Fibroblast of upper back skin (primary cell): ENCODE data around the gene SHBG.
"Not testable (repeated sequence)": the region's sequence is repeated elsewhere in the genome, so short reads cannot be mapped to it uniquely, and the experiment has no call there.

Source experiments
- DNase-seq: peaks from one replicate; pipeline ENCODE4 v3.0.0-alpha.2; 2013

SHBG gene

DNA sequence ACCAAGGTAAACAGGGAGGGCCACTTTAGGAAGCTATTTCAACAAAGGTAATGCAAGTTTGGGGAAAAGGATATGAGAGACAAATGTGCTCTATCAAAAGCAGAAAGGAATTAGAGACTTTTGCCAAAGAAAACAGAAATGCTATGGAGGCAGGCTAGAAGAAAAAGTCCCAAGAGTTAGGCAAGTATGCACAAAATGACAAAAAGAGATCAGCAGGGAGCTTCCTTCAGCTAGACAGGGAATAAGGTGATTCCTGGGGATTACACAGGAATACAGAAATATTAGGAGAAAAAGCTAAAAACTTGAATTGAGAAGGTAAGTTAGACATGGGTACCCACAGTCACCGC lies 17.7 kb upstream of the SHBG start:
- no peak for DNase-seq

DNA sequence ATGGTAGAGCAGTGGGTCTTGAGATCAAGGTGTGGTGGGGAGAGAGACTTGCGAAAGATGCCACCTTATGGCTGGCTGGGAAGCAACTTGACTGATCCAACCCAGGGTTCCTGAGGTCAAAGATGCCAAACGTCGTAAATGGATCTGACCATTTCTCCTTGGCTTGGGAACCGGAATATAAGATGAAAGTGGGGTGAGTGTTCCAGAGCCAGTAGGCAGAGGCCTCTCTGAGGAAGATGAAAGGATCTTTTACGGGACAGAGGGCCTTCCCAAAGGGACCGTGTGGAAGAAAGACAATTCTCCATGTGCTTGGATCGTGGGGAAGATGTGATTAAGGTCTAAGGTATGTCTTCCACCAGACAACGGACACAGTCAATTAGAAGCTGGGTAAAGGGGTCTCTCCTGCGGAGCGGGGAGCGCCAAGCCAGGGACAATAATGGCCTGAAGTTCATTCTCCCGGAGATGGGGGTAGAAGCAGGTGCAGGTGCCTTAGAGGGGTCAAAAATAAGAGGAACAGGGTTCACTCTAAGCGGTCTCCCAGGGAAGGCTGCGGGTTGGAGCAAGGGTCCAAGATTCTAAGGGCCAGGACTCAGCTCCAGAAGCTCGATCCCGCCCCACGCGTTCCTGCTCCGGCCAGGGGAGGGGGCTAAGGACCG lies 16.0 kb upstream of the SHBG start:
- peak; percentile 60 for DNase-seq

DNA sequence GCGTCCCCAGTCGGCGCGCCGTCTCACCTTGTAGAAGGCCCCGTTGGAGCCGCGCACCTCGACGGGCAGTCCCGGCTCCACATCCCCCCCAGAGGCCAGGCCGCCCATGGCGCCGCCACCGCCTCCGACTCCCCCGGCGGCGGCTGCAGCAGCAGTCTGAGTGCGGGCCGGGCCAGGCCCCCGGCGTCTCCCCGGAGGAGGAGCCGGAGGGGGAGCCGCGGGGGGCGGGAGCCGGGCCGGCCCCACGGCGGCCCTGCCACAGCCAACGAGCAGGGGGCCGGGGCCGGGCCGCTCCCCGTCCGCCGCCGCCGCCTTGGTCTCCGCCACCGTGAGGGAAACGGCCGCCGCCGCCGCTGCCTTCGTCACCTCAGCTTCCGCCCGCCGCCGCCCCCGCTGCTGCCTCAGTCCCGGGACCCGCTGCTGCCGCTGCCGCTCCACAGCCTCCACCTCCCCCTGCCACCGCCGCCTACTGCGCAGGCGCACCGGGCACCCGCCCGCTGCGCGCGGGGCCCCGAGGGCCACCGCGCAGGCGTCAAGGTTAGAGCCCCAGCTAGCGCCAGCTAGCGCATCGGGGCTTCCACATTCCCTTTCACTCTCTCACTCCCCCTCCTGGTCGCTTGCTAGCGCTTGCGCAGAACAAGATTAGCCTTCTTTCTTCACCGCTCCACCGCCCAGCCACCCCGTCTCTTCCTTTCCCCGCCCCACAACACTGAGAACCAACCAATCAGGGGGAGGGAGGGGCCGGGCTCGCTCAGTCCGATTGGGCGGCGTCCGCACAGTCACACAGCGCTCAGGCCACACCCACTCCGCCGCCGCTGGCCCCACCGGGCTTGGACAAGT lies 15.3 kb upstream of the SHBG start, which contains the start of gene FXR2:
TSS of gene FXR2 (minus strand) at position 473 of the 840 bp plus-strand sequence. CDS start at position 108, 365 bp downstream.
- peak; percentile 100 for DNase-seq

DNA sequence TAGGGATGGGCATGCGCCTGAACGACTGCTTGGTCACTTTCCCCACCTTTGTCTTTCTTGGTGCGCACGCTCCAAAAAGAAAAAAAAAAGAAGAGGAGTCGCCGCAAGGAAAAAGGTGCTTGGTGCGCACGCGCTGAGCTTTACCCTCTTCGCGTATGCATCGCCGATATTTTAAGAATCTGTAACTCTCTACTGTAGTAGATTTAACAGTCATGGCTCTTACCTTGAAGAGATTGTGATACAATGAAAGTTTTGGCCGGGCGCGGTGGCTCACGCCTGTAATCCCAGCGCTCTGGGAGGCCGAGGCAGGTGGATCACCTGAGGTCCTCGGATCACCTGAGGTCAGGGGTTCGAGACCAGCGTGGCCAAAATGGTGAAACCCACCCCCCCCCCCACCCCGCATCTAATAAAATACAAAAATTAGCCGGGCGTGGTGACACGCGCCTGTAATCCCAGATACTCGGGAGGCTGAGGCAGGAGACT lies 14.6 kb upstream of the SHBG start:
- no peak for DNase-seq

DNA sequence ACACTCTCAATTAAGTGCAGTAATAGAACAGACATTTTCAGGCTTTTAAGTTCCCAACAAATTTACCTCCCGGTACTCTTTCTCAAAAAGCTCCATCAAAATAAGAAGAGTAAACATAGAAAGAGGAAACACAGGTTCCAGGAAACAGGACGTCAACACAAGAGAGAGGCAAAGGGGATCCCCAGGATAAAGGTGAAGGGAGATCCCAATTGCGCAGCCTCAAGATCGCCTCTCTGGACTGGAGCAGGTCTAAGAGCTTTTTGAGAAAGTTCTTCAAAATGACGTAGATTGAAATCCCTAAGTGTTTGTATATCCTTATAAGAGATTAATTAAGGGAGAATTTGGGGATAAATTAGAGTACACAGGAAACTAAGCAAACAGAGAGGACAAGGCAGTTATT lies 11.3 kb upstream of the SHBG start:
- DNase-seq: no peak

- no peak for DNase-seq
These were observed 9.1 kb upstream of the SHBG start for GRCh38 chr17:7620835-7621234.

DNA sequence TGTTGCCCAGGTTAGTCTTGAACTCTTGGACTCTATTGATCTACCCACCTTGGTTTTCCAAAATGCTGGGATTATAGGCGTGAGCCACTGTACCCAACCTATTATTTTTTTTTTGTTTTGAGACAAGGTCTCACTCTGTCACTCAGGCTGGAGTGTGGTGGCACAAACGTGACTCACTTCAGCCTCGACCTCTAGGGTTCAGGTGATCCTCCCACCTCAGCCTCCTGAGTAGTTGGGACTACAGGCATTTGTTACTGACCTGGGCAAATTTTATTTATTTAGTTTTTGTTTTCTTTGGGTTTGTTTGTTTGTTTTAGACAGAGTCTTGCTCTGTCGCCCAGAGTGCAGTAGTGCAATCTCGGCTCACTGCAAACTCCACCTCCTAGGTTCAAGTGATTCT lies 6.3 kb upstream of the SHBG start:
- DNase-seq: no peak

GRCh38 chr17:7625749-7626148 lies 4.2 kb upstream of the SHBG start:
- DNase-seq: not testable (repeated sequence)

DNA sequence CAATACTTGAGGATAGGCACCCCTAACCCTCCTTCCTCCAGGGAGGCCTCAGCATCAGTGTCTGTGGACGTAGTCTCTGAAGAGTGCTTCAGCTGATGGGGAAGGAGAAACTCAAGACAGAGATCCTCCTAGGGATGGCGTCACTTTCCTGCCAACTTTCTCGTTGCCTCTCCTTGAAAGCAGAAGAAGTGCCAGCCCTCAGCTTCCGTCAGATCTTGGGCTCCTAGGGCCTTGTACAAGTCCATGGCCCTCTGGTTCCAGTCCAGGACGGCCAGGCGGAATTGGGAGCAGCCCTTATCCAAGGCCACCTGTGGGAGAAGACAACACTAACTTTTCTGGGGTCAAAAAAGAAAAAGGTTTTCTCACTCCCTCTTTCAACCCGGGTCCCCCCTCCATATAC lies 3.6 kb upstream of the SHBG start:
- DNase-seq: no peak

- no peak for DNase-seq
These were observed 3.0 kb upstream of the SHBG start for GRCh38 chr17:7626956-7627249.

GRCh38 chr17:7627250-7628121 lies 2.4 kb upstream of the SHBG start, which contains the start of gene SAT2:
Gene SAT2, minus strand, starts transcription at chr17:7627821. Its CDS starts 186 bp downstream, at chr17:7627635.
- peak; percentile 95 for DNase-seq

GRCh38 chr17:7631398-7632380 lies 1.8 kb downstream of the SHBG start:
- DNase-seq: no peak

GRCh38 chr17:7632492-7632894 lies 2.6 kb downstream of the SHBG start:
- peak; percentile 44 for DNase-seq

DNA sequence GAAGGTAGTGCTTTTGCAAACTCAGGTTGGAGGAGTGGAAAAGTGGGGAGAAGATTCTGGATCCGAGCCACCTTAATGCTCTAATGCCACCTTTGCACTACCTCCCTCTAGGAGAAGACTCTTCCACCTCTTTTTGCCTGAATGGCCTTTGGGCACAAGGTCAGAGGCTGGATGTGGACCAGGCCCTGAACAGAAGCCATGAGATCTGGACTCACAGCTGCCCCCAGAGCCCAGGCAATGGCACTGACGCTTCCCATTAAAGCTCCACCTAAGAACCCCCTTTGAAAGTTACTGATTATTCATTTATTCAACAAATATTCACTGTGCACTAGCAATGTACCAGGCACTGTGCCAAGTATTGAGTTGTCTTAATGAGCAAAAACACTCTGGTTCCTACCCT lies 3.2 kb downstream of the SHBG start:
- DNase-seq: no peak

DNA sequence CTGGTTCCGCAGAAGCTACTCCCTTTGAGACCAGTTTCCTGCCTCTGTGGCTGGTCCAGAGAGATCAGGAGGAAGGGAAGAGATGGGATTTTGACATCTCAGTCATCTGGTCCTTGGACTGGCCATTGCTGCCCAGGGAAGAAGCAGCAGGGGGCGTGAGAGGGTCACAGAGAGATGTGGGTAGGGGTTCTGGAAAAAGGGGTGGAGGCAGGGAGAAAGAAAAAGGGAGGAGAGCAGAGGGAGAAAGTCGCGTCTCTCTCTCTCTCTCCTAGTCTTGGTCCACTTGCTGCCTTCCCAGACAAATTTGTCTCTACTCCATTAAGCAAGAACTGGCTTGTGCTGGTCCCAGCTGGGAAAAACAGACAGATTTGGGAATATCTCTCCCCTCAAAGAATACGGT lies 4.4 kb downstream of the SHBG start:
- peak; percentile 49 for DNase-seq

- DNase-seq: no peak
These were observed 6.2 kb downstream of the SHBG start for GRCh38 chr17:7636163-7636562.

DNA sequence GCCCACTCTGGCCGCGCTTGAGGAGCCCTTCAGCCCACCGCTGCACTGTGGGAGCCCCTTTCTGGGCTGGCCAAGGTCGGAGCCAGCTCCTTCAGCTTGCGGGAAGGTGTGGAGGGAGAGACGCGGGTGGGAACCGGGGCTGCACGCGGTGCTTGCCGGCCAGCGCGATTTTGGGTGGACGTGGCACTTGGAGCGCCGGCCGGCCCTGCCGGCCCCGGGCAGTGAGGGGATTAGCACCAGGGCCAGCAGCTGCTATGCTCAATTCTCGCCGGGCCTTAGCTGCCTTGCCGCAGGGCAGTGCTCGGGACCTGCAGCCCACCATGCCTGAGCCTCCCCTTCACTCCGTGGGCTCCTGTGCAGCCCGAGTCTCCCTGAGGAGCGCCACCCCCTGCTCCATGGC lies 10.8 kb downstream of the SHBG start:
- DNase-seq: no peak

- not testable (repeated sequence) for DNase-seq
These were observed 11.7 kb downstream of the SHBG start for GRCh38 chr17:7641635-7642034.

DNA sequence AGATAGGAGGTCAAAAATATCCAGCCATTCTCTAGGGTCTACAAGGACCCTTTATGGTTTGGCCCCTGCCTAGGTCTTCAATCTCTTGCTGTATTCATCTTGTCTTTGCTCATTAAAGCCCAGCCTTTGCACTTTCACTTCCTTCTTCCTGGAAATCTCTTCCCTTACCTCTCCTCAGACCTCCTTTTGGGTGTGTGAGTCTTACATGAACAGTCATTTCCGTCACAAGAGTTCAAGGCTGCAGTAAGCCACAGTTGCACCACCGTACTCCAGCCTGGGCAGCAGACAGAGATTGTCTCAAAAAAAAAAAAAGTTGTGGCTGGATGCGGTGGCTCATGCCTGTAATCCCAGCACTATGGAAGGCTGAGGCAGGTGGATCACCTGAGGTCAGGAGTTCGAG lies 14.8 kb downstream of the SHBG start:
- no peak for DNase-seq

GRCh38 chr17:7646457-7646856 lies 16.5 kb downstream of the SHBG start:
- DNase-seq: no peak

DNA sequence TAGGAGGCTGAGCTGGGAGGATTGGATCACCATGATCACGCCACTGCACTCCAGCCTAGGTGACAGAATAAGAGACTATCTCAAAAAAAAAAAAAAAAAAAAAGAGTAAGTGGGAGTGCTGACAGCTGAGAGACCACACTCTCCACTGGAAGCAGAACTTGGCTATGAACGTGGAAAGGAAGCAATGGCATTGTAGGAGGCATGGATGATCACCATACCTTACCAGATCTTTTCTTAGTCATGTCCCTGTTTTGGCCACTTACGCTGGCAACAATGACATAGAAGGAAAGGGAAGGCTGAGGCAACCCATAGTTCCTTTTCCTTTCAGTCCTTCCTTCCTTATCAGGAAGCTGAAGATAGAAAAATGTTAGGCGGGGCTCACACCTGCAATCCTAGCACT lies 17.1 kb downstream of the SHBG start:
- no peak for DNase-seq

DNA sequence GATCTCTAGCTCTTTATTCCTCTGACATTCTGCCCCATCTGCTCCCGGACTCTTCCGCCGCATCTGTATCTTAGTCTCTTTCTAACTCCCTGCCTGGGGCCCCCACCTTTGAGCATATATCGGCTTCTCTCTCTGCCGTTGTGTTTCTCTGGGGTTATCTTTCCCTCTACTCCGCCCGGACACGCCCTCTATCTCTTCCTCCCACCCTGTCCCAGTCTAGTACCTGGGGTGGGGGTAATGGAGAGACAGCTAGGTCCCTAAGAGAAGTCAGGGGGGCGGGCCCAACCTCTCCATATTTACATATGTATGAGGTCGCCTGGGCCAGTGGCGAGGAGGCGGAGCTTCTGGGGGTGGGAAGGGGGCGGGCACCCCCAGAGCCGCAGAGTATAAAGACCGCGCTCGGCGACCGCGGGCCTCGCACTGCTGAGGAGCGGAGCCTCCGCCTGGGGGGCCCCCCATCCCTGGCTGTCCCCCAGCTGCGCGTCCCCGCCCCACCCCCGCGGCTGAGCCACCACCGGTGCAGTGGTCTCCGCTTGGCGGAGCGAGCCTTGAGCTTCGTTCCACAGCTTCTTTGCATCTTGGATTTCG lies 20.7 kb downstream of the SHBG start, which contains the start of gene ATP1B2:
TSS of gene ATP1B2 (plus strand) at position 418 of the 588 bp plus-strand sequence. CDS start 593 bp downstream, outside the sequence.
- DNase-seq: no peak
